ENCODE data around the gene RNF215. TPM values are rescaled to one million over a fixed set of nuclear protein-coding genes. Genes with fewer than 3 reads are reported as not detected.

The RNF215 gene
- total RNA-seq, 3 donors from 2014 or later (not counting 1 experiment from before 2014, with no cell fraction given): 7.5 to 9.8 (median 9.5) TPM

DNA sequence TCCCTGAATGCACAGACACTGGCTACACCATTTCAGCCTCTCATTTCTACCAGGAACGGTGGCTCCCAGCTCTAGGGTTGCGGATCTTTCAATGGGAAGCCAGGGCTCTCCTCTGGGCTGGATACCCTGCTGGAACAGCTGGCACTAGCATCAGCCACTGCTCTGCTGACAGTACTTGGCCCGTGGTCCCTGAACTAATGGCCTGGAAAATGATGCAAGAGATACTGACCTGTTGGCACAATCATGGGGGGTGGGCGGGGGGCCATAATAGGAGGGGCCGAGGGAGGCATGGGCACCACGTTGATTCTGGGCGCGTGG, 49.8 kb downstream of the RNF215 start:
- 98% methylated on average over 8 of the region's 8 CpGs for whole genome bisulfite sequencing (ENCODE audit: insufficient coverage)
- no peaks in the 10 kb centered on the region for H3K36me3 Mint-ChIP-seq
- intact Hi-C loops (cut with micrococcal nuclease): no loop called here

GRCh38 chr22:30336752-30337460, 50.3 kb downstream of the RNF215 start:
- no peak overlapping the region for H3K4me3 Mint-ChIP-seq
- no peaks in the 10 kb centered on the region for H3K27me3 Mint-ChIP-seq (ENCODE audit: low read depth in 2 of 2)
- WGBS (ENCODE audit: insufficient coverage): 97% methylated on average over 4 of the region's 4 CpGs
- intact Hi-C loops (cut with micrococcal nuclease): no loop called here
- H3K4me3 ChIP-seq (ENCODE audit: low read length): no peak overlapping the region
- H3K36me3 ChIP-seq (ENCODE audit: control insufficient read depth, insufficient read depth, low read length): peaks cover 92% of the 10 kb centered on the region
- no peaks in the 10 kb centered on the region for H3K9me3 Mint-ChIP-seq
- H3K4me1 ChIP-seq (ENCODE audit: control insufficient read depth, insufficient read depth, low read length): no peaks in the 10 kb centered on the region
- DNase-seq: no peak
- no peak overlapping the region for H3K27ac ChIP-seq (ENCODE audit: low read length)
- H3K9me3 ChIP-seq (ENCODE audit: control insufficient read depth, insufficient read depth, low read length): no peaks in the 10 kb centered on the region
- H3K36me3 Mint-ChIP-seq: no peaks in the 10 kb centered on the region
- no peak for TF ChIP-seq CTCF (IDR thresholded peaks at IDR 0.05)
- no peaks in the 10 kb centered on the region for H3K4me1 Mint-ChIP-seq
- ATAC-seq: no peak
- H3K27ac Mint-ChIP-seq: no peak overlapping the region
- no peaks in the 10 kb centered on the region for H3K27me3 ChIP-seq (ENCODE audit: control insufficient read depth, insufficient read depth, low read length)

More for the DNA sequence above, 49.8 kb downstream of the RNF215 start:
- Mint-ChIP-seq H3K4me1 (no peaks in the 10 kb centered on the region), H3K9me3 (no peaks in the 10 kb centered on the region), H3K4me3 (no peak overlapping the region), H3K27me3 (ENCODE audit: low read depth in 2 of 2) (no peaks in the 10 kb centered on the region), H3K27ac (no peak overlapping the region)
- Histone ChIP-seq H3K27ac (ENCODE audit: low read length) (no peak overlapping the region), H3K4me1 (ENCODE audit: control insufficient read depth, insufficient read depth, low read length) (no peaks in the 10 kb centered on the region), H3K27me3 (ENCODE audit: control insufficient read depth, insufficient read depth, low read length) (no peaks in the 10 kb centered on the region), H3K4me3 (ENCODE audit: low read length) (no peak overlapping the region), H3K9me3 (ENCODE audit: control insufficient read depth, insufficient read depth, low read length) (no peaks in the 10 kb centered on the region), H3K36me3 (ENCODE audit: control insufficient read depth, insufficient read depth, low read length) (peaks cover 97% of the 10 kb centered on the region)
- no peak for TF ChIP-seq CTCF (IDR thresholded peaks at IDR 0.05)
- ATAC-seq: no peak
- DNase-seq: no peak

GRCh38 chr22:30335236-30335635, 52.0 kb downstream of the RNF215 start:
- Histone ChIP-seq H3K27ac (ENCODE audit: low read length) (no peak overlapping the region), H3K4me1 (ENCODE audit: control insufficient read depth, insufficient read depth, low read length) (no peaks in the 10 kb centered on the region), H3K27me3 (ENCODE audit: control insufficient read depth, insufficient read depth, low read length) (no peaks in the 10 kb centered on the region), H3K9me3 (ENCODE audit: control insufficient read depth, insufficient read depth, low read length) (no peaks in the 10 kb centered on the region), H3K36me3 (ENCODE audit: control insufficient read depth, insufficient read depth, low read length) (peaks cover 81% of the 10 kb centered on the region), H3K4me3 (ENCODE audit: low read length) (no peak overlapping the region)
- Mint-ChIP-seq H3K27ac (no peak overlapping the region), H3K9me3 (no peaks in the 10 kb centered on the region), H3K36me3 (no peaks in the 10 kb centered on the region), H3K27me3 (ENCODE audit: low read depth in 2 of 2) (no peaks in the 10 kb centered on the region), H3K4me1 (no peaks in the 10 kb centered on the region), H3K4me3 (no peak overlapping the region)
- intact Hi-C loops (cut with micrococcal nuclease): no loop called here
- 100% methylated on average over 1 of the region's 1 CpG for WGBS (ENCODE audit: insufficient coverage)
- ATAC-seq (peak in 1 of 3 donors; percentile 7), DNase-seq (no peak)
- no peak for TF ChIP-seq CTCF (IDR thresholded peaks at IDR 0.05)

DNA sequence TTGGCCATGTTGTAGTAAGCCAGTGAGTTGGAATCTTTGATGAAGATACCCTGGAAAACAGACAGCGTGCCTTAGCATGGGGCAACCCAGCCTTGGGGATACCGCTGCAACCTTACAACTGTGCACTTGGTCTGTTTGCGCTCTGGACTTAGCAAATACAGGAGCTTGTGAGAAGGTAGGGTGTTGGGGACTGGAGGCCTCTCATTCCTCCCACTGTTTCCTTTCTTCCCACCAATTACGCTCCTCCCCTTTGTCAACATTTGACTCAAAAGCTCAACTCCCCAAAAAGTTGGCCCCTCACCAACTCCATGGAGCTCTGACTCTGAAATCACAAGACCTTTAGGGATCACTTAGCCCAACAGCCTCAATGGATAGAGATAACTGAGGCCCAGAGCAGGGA, 52.6 kb downstream of the RNF215 start:
- H3K9me3 Mint-ChIP-seq: no peaks in the 10 kb centered on the region
- no peak overlapping the region for H3K27ac Mint-ChIP-seq
- Histone ChIP-seq H3K9me3 (ENCODE audit: control insufficient read depth, insufficient read depth, low read length) (no peaks in the 10 kb centered on the region), H3K27me3 (ENCODE audit: control insufficient read depth, insufficient read depth, low read length) (no peaks in the 10 kb centered on the region), H3K4me3 (ENCODE audit: low read length) (no peak overlapping the region), H3K27ac (ENCODE audit: low read length) (no peak overlapping the region), H3K36me3 (ENCODE audit: control insufficient read depth, insufficient read depth, low read length) (peaks cover 75% of the 10 kb centered on the region), H3K4me1 (ENCODE audit: control insufficient read depth, insufficient read depth, low read length) (no peaks in the 10 kb centered on the region)
- ATAC-seq: no peak
- WGBS (ENCODE audit: insufficient coverage): 89% methylated on average over 3 of the region's 4 CpGs
- intact Hi-C loops (cut with micrococcal nuclease): no loop called here
- H3K4me3 Mint-ChIP-seq: no peak overlapping the region
- no peak for TF ChIP-seq CTCF (IDR thresholded peaks at IDR 0.05)
- H3K4me1 Mint-ChIP-seq: no peaks in the 10 kb centered on the region
- no peaks in the 10 kb centered on the region for H3K27me3 Mint-ChIP-seq (ENCODE audit: low read depth in 2 of 2)
- DNase-seq: no peak
- no peaks in the 10 kb centered on the region for H3K36me3 Mint-ChIP-seq
